ENCODE measurements around the gene TARBP2. TPM values are rescaled to one million over a fixed set of nuclear protein-coding genes. Genes with fewer than 3 reads are reported as not detected.
"Not testable (repeated sequence)": the region's sequence is repeated elsewhere in the genome, so short reads cannot be mapped to it uniquely, and the experiment has no call there.

Gene TARBP2
- total RNA-seq, 1 donor from 2014 or later, result 22.3 TPM

GRCh38 chr12:53510181-53510812, 9.2 kb downstream of the TARBP2 start:
- DNase-seq (ENCODE audit: low spot score) (no peak), ATAC-seq (peak; percentile 16)

GRCh38 chr12:53513712-53514410, 12.8 kb downstream of the TARBP2 start:
- DNase-seq (ENCODE audit: low spot score) (no peak), ATAC-seq (peak; percentile 68)

GRCh38 chr12:53514628-53515290, 13.7 kb downstream of the TARBP2 start:
- no peak for ATAC-seq
- no peak for DNase-seq (ENCODE audit: low spot score)

GRCh38 chr12:53515291-53515680, 14.2 kb downstream of the TARBP2 start:
- DNase-seq (ENCODE audit: low spot score) (no peak), ATAC-seq (no peak)

- DNase-seq (ENCODE audit: low spot score) (no peak), ATAC-seq (no peak)
These were observed 15.8 kb downstream of the TARBP2 start for GRCh38 chr12:53516758-53517455.

GRCh38 chr12:53518381-53518780, 17.3 kb downstream of the TARBP2 start:
- ATAC-seq (no peak), DNase-seq (ENCODE audit: low spot score) (no peak)

GRCh38 chr12:53523131-53523530, 22.0 kb downstream of the TARBP2 start:
- ATAC-seq, result no peak

GRCh38 chr12:53524476-53524875, 23.4 kb downstream of the TARBP2 start:
- ATAC-seq, result no peak
- DNase-seq (ENCODE audit: low spot score), result no peak

More at GRCh38 chr12:53523131-53523530, 22.0 kb downstream of the TARBP2 start:
- no peak for DNase-seq (ENCODE audit: low spot score)

- ATAC-seq, result no peak
These were observed 29.0 kb downstream of the TARBP2 start for GRCh38 chr12:53530061-53530460.

GRCh38 chr12:53530920-53531319, 29.8 kb downstream of the TARBP2 start:
- ATAC-seq (no peak), DNase-seq (ENCODE audit: low spot score) (no peak)

More at GRCh38 chr12:53530061-53530460, 29.0 kb downstream of the TARBP2 start:
- DNase-seq (ENCODE audit: low spot score), result no peak

GRCh38 chr12:53532021-53532420, 30.9 kb downstream of the TARBP2 start:
- ATAC-seq (no peak), DNase-seq (ENCODE audit: low spot score) (no peak)

- DNase-seq (ENCODE audit: low spot score), result no peak
- peak; percentile 27 for ATAC-seq
These were observed 31.7 kb downstream of the TARBP2 start for GRCh38 chr12:53532524-53533445.

- ATAC-seq (no peak), DNase-seq (ENCODE audit: low spot score) (no peak)
These were observed 32.4 kb downstream of the TARBP2 start for GRCh38 chr12:53533471-53533870.

GRCh38 chr12:53536962-53537361, 35.9 kb downstream of the TARBP2 start:
- no peak for DNase-seq (ENCODE audit: low spot score)
- ATAC-seq, result no peak

- ATAC-seq (peak; percentile 89), DNase-seq (ENCODE audit: low spot score) (peak; percentile 56)
These were observed 37.2 kb downstream of the TARBP2 start for GRCh38 chr12:53538209-53538689.

GRCh38 chr12:53539526-53539925, 38.4 kb downstream of the TARBP2 start:
- ATAC-seq, result no peak
- no peak for DNase-seq (ENCODE audit: low spot score)

GRCh38 chr12:53543539-53543938, 42.5 kb downstream of the TARBP2 start:
- ATAC-seq (peak; percentile 89), DNase-seq (ENCODE audit: low spot score) (no peak)

- ATAC-seq; DNase-seq (ENCODE audit: low spot score): not testable (repeated sequence)
These were observed 47.3 kb downstream of the TARBP2 start for GRCh38 chr12:53548354-53548753.

- DNase-seq (ENCODE audit: low spot score); ATAC-seq: not testable (repeated sequence)
These were observed 49.0 kb downstream of the TARBP2 start for GRCh38 chr12:53550131-53550530.

GRCh38 chr12:53550595-53550994, 49.5 kb downstream of the TARBP2 start:
- DNase-seq (ENCODE audit: low spot score) (no peak), ATAC-seq (no peak)

Data from left lobe of liver (tissue), 2 donors.